Nucleus accumbens (tissue), 56 donors: ENCODE data around the gene RNF167.
A peak's percentile ranks its signal among the peaks of the same experiment; 100 is the strongest.

Experiments used
- DNase-seq, 56 donors: peaks; one replicate each; lab custom pipeline; 2025; lab: John Stamatoyannopoulos, UW

The RNF167 gene

DNA sequence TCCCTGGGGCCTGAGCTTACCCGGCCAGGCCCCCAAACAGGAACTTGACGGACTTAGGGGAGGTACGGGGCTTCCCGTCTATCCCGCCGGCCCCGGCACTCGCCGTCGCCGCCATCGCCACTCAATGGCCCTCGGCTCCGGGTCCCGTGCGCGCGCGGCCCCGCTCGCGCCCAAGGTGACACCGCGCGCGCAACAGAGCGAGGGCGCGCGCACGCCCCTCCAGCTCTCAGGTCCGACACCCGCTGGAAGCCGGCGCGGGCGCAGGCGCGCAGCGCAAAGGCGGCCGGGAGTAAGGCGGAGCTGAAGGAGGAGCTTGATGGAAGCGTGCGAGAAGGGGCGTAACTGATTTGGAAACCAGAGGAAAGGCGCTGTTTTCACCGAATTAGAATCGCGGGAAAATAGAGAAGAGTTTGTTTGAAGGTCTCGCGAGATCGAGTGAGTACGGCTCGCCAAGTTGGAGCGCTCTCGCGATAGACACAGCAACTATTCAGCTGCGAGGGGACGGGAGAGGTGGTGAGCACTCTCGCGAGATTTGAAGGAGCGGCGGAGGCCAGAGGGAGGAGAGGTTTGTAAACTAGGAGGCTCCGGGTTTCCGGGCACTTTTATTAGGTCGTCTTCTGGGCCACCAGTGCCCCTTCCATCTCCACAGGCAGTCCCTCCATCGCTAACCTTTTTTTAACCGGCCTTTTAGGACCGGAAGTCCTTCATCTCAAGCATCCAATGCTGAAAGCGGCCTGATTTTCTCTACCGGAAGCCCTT, at the start of gene RNF167, which contains the start of gene SLC25A11:
Gene RNF167 (plus strand): TSS at position 473 of the 759 bp plus-strand sequence. CDS start 642 bp downstream, outside the sequence.
Gene SLC25A11 (minus strand): TSS at position 251 of the 759 bp plus-strand sequence. CDS start 136 bp downstream, at position 115.
- peak; percentile 64 to 100 (median 94) for DNase-seq

DNA sequence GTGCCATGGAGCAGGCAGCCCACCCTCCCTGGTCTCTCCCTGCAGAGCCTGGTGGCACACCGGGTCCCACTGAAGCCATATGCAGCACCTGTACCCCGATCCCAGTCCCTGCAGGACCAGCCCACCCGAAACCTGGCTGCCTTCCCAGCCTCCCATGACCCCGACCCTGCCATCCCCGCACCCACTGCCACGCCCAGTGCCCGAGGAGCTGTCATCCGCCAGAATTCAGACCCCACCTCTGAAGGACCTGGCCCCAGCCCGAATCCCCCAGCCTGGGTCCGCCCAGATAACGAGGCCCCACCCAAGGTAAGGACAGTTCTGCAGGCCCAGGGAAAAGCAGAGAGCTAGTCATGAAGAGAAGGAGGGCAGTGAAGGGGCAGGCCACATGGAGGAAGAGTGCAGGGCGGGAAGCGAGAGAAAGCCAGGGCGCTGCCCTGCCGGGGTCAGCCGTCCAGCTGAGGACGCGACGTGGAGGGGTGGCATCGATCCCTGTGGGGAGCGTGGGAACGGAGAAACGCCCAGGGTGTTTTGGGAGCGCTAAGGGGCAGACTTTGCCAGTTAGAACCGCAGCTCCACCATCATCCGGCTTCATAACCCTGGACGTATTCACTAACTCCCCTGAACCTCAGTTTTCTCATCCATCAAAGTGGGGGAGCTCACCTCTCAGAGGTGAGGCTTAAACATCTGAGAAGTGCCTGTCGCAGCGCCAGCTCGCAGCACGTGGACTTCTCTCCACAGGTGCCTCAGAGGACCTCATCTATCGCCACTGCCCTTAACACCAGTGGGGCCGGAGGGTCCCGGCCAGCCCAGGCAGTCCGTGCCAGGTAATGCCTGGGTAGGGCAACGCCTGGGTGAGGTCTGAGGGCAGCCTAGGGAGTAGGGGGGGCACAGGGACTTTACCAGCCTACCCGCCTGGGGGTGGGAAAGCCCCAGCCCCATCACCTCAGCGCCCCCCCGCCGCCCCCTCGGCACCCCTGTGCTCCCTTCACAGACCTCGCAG, 48.4 kb upstream of the RNF167 start:
- DNase-seq: no peak

GRCh38 chr17:4892499-4893221, 47.4 kb upstream of the RNF167 start:
- DNase-seq: no peak

DNA sequence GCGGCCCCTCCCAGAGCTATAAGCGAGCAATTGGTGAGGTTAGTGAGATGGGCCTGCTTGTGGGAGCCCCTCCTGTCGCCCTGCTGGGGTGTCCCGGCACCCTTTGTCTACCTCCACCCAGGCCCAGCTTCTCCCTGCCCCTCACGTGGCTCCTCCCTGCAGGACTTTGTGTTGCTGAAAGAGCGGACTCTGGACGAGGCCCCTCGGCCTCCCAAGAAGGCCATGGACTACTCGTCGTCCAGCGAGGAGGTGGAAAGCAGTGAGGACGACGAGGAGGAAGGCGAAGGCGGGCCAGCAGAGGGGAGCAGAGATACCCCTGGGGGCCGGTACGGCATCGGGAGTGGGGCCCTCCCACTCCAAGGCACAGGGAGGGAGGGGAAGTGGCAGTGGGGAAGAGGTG, 46.8 kb upstream of the RNF167 start:
- no peak for DNase-seq

DNA sequence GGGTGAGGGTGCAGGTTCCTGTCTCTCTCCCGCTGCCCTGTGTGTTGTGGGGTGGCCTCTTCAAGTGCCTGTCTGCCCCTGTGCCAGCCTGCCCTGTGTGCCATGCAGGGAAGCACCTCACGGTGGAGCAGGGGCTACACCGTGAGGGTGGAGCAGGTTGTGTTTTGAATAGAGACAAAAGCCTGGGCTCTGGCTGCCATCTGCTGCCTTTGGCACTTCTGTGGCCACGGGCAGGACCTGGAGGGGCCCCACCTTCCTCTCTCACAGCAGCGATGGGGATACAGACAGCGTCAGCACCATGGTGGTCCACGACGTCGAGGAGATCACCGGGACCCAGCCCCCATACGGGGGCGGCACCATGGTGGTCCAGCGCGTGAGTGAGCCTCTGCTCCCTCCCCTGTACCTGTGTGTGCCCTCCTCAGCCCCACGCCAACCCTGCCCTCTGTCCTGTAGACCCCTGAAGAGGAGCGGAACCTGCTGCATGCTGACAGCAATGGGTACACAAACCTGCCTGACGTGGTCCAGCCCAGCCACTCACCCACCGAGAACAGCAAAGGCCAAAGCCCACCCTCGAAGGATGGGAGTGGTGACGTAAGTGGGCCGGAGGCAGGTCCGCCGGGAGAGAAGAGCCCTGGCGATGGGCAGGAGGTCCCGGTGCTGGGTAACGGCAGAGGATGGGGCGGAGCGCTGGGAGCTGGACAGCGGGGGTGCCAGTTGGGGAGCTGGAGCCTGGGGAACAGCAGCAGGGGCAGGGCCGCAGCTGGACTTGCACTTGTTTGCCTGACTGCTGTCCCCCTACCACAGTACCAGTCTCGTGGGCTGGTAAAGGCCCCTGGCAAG, 46.1 kb upstream of the RNF167 start:
- DNase-seq: no peak

DNA sequence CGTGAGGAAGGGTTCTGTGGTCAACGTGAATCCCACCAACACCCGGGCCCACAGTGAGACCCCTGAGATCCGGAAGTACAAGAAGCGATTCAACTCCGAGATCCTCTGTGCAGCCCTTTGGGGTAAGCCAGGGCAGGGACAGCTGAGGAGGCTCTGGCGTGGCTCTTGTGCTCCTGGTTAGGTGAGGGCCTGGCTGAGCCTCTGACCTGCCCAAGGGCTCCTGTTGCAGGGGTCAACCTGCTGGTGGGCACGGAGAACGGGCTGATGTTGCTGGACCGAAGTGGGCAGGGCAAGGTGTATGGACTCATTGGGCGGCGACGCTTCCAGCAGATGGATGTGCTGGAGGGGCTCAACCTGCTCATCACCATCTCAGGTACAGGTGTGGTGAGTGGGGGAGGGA, 44.9 kb upstream of the RNF167 start:
- DNase-seq: no peak

DNA sequence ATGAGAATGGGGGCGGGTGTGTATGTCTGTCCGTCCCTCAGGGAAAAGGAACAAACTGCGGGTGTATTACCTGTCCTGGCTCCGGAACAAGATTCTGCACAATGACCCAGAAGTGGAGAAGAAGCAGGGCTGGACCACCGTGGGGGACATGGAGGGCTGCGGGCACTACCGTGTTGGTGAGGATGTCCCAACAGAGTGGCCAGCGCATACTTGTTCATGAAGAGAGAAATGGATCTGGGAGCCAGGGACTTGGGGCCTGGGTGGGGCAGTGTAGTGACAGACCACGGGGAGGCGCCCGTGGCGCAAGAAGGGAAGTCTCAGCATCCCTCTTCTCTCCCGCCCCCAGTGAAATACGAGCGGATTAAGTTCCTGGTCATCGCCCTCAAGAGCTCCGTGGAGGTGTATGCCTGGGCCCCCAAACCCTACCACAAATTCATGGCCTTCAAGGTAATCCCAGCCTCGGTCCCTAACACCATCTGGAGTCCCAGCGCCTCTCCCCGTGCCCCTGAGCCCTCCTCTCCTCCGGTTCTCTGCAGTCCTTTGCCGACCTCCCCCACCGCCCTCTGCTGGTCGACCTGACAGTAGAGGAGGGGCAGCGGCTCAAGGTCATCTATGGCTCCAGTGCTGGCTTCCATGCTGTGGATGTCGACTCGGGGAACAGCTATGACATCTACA, 44.3 kb upstream of the RNF167 start:
- DNase-seq: no peak

GRCh38 chr17:4896332-4897197, 43.5 kb upstream of the RNF167 start:
- no peak for DNase-seq

DNA sequence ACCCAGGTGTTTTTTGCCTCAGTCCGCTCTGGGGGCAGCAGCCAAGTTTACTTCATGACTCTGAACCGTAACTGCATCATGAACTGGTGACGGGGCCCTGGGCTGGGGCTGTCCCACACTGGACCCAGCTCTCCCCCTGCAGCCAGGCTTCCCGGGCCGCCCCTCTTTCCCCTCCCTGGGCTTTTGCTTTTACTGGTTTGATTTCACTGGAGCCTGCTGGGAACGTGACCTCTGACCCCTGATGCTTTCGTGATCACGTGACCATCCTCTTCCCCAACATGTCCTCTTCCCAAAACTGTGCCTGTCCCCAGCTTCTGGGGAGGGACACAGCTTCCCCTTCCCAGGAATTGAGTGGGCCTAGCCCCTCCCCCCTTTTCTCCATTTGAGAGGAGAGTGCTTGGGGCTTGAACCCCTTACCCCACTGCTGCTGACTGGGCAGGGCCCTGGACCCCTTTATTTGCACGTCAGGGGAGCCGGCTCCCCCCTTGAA, 42.8 kb upstream of the RNF167 start:
- DNase-seq: no peak

DNA sequence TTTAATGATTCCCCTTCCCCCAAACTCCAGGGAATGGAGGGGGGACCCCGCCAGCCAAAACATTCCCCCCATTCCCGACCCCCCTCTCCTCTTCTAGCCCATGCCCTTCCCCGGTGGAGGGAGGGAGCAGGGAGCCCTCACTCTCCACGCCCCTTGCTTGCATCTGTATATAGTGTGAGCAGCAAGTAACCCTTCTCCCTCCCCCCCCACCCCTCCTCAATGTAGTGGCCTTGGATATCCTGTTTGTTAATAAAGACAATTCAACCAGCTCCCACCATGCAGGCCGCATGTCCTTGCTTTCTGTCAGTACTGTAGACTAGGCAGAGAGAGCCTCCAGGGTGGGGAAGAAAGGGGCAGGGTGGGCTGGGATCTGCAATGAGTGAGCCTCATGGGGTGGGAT, 42.3 kb upstream of the RNF167 start:
- DNase-seq: no peak

GRCh38 chr17:4898351-4898750, 41.7 kb upstream of the RNF167 start:
- no peak for DNase-seq

DNA sequence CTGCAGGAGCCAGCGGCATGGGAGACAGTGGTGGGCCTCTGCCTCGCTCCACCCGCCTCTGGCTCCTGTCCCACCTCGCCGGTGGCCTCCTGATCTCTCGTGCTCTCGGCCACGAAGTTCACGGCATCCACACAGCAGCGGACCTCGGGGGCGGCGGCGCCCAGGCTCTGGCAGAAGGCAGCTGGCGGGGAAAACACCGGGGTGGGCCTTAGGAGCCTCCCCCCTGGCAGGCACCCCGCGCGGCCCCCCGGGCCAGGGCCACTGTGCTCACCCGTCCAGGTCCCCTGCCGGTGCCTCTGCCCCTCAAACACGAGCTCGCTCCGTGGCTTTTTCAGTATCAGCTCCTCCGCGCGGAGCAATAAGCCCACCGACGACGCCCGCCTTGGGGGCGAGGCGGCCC, 41.1 kb upstream of the RNF167 start:
- no peak for DNase-seq

GRCh38 chr17:4899341-4900230, 40.5 kb upstream of the RNF167 start, which contains the start of gene C17orf107:
C17orf107 (plus strand) TSS chr17:4899536; CDS start chr17:4899763, 227 bp downstream.
- DNase-seq: peak in 41 of 56 donors; percentile 18 to 88 (median 59)

DNA sequence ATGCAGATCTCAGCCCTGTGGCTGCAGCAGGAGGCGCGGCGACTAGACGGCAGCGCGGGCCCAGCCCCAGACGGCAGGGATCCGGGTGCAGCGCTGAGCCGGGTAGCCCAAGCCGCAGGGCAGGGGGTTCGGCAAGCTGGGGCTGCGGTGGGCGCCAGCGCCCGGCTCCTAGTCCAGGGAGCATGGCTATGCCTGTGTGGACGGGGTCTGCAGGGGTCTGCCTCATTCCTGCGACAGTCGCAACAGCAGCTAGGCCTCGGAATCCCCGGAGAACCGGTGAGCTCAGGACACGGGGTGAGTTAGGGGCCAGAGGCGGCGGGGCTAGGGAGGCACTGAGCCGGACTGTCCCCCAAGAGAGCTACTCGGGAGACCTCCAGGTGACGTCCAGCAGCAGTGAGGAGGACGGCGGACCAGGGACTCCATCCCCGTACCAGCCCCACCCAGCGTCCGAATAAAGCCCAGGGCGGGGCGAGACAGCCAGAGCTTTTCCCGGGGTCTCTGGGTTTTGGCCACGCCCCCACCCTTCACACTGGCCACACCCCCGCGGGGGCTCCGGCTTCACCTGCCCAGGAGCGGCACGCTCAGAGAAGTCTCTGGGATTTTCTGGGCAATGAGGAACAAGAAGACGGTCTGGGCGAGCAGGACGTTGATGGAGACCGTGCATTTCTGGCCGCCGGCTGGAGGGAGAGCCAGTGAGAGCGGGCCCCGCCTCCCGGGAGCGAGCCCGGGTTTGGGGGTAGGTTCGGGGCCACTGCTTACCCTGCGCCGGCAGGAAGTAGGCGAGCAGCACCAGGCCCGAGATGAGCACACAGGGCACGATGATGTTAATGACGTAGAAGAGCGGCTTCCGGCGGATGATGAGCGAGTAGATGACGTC, 39.6 kb upstream of the RNF167 start:
- DNase-seq: peak in 1 of 56 donors; percentile 17

- DNase-seq: no peak
Measured at GRCh38 chr17:4901108-4901647, 38.9 kb upstream of the RNF167 start.
